Loucy (cell line): ENCODE measurements around the gene ERAP2.

Experiments used
- H2AFZ ChIP-seq: fragments of 200-600 bp; sonication (generic); 2 replicates; pipeline ENCODE4 v1.6.0; 2016; ENCODE audit warnings: antibody characterized with exemption, mild to moderate bottlenecking, low read length, moderate library complexity
- H3F3A ChIP-seq: fragments of 200-600 bp; 2 replicates; pipeline ENCODE4 v1.6.0; 2016; ENCODE audit warnings: antibody characterized with exemption, low read depth, mild to moderate bottlenecking
- H3K27me3 ChIP-seq: fragments of 200-600 bp; sonication (generic); 2 replicates; pipeline ENCODE4 v1.6.1; 2014; ENCODE audit warnings: low read length, mild to moderate bottlenecking; ENCODE audit not compliant: insufficient read depth, poor library complexity, severe bottlenecking
- H3K36me3 ChIP-seq: fragments of 200-600 bp; sonication (generic); 2 replicates; pipeline ENCODE4 v1.6.1; 2016; ENCODE audit warnings: low read length; ENCODE audit not compliant: insufficient read depth
- H3K4me1 ChIP-seq: fragments of 200-600 bp; sonication (generic); 2 replicates; pipeline ENCODE4 v1.5.1; 2014; ENCODE audit warnings: low read length, mild to moderate bottlenecking; ENCODE audit not compliant: insufficient read depth, poor library complexity, severe bottlenecking
- H3K4me2 ChIP-seq: fragments of 200-600 bp; sonication (generic); 2 replicates; pipeline ENCODE4 v1.6.0; 2014; ENCODE audit warnings: antibody characterized with exemption, low read length, low read depth, mild to moderate bottlenecking; ENCODE audit not compliant: poor library complexity, severe bottlenecking
- H3K4me3 ChIP-seq: fragments of 200-600 bp; sonication (generic); 2 replicates; pipeline ENCODE4 v1.5.1; 2014; ENCODE audit warnings: low read length, mild to moderate bottlenecking, mixed read lengths; ENCODE audit not compliant: poor library complexity, severe bottlenecking
- H3K79me2 ChIP-seq: fragments of 200-600 bp; sonication (generic); 2 replicates; pipeline ENCODE4 v1.6.1; 2014; ENCODE audit warnings: low read length; ENCODE audit not compliant: insufficient read depth
- H3K9ac ChIP-seq: fragments of 200-600 bp; sonication (generic); 2 replicates; pipeline ENCODE4 v1.6.0; 2014; ENCODE audit warnings: mild to moderate bottlenecking, low read depth, low read length, moderate library complexity; ENCODE audit not compliant: poor library complexity, severe bottlenecking
- H3K9me2 ChIP-seq: fragments of 200-600 bp; sonication (generic); replicated peaks from 2 replicates; pipeline ENCODE4 v1.6.1; 2016; ENCODE audit warnings: low read depth, low read length, mixed read lengths
- H3K9me3 ChIP-seq: fragments of 200-600 bp; sonication (generic); 2 replicates; pipeline ENCODE4 v1.6.1; 2014; ENCODE audit warnings: mild to moderate bottlenecking, antibody characterized with exemption, low read length, low read depth; ENCODE audit not compliant: insufficient read depth
- H4K20me1 ChIP-seq: fragments of 200-600 bp; sonication (generic); 2 replicates; pipeline ENCODE4 v1.6.0; 2014; ENCODE audit warnings: antibody characterized with exemption, low read length, mild to moderate bottlenecking; ENCODE audit not compliant: insufficient read depth, poor library complexity, severe bottlenecking
- CTCF ChIP-seq: fragments of 200-600 bp; sonication (generic); conservative IDR thresholded peaks from 2 replicates; pipeline ENCODE4 v1.5.1; 2014; ENCODE audit warnings: mild to moderate bottlenecking, antibody characterized with exemption, low read length
- EZH2phosphoT487 ChIP-seq: fragments of 200-600 bp; IDR thresholded peaks from 2 replicates; pipeline ENCODE4 v1.6.1; 2018; ENCODE audit warnings: antibody characterized with exemption, mild to moderate bottlenecking, moderate library complexity, borderline replicate concordance

The ERAP2 gene

GRCh38 chr5:96931605-96932004 lies 55.3 kb downstream of the ERAP2 start:
- H3K4me1 ChIP-seq = peaks cover 60% of the 10 kb centered on the region
- no peaks in the 10 kb centered on the region for H3K9me3 ChIP-seq
- H3K9ac ChIP-seq = peak overlapping the region; percentile 95
- H3K36me3 ChIP-seq = no peaks in the 10 kb centered on the region
- H3F3A ChIP-seq = 0 out of 2 replicates have a peak, but pooled peaks cover 3% of the 10 kb centered on the region
- no peaks in the 10 kb centered on the region for H3K27me3 ChIP-seq
- H3K79me2 ChIP-seq = peaks cover 52% of the 10 kb centered on the region
- H3K4me2 ChIP-seq = peak overlapping the region; percentile 94
- no peaks in the 10 kb centered on the region for H3K9me2 ChIP-seq
- peak overlapping the region; percentile 83 for H3K4me3 ChIP-seq
- H4K20me1 ChIP-seq = no peaks in the 10 kb centered on the region
- TF ChIP-seq EZH2phosphoT487 (no peak), CTCF (no peak)
- H2AFZ ChIP-seq = no peak overlapping the region

- Histone ChIP-seq H3K79me2 (peaks cover 56% of the 10 kb centered on the region), H2AFZ (no peak overlapping the region), H3K9me3 (no peaks in the 10 kb centered on the region), H3K9ac (peak overlapping the region; percentile 95), H4K20me1 (peaks cover 3% of the 10 kb centered on the region), H3K4me3 (peak overlapping the region; percentile 83), H3K36me3 (no peaks in the 10 kb centered on the region), H3K4me2 (peak overlapping the region; percentile 94), H3K27me3 (no peaks in the 10 kb centered on the region), H3F3A (0 out of 2 replicates have a peak, but pooled peaks cover 3% of the 10 kb centered on the region), H3K9me2 (no peaks in the 10 kb centered on the region), H3K4me1 (peaks cover 62% of the 10 kb centered on the region)
- TF ChIP-seq EZH2phosphoT487 = no peak
- no peak for TF ChIP-seq CTCF
Measured at GRCh38 chr5:96932026-96932425, 55.7 kb downstream of the ERAP2 start.

GRCh38 chr5:96933764-96934707 lies 57.7 kb downstream of the ERAP2 start:
- no peaks in the 10 kb centered on the region for H3K9me2 ChIP-seq
- no peaks in the 10 kb centered on the region for H3K9me3 ChIP-seq
- H3F3A ChIP-seq = 0 out of 2 replicates have a peak, but pooled peaks cover 3% of the 10 kb centered on the region
- peaks cover 71% of the 10 kb centered on the region for H3K4me1 ChIP-seq
- H3K79me2 ChIP-seq = peaks cover 76% of the 10 kb centered on the region
- H4K20me1 ChIP-seq = peaks cover 23% of the 10 kb centered on the region
- no peaks in the 10 kb centered on the region for H3K36me3 ChIP-seq
- H3K4me2 ChIP-seq = peak overlapping the region; percentile 94
- H3K27me3 ChIP-seq = no peaks in the 10 kb centered on the region
- peak overlapping the region; percentile 83 for H3K4me3 ChIP-seq
- H2AFZ ChIP-seq = peak overlapping the region; percentile 52
- TF ChIP-seq EZH2phosphoT487 = no peak
- no peak for TF ChIP-seq CTCF
- peak overlapping the region; percentile 95 for H3K9ac ChIP-seq
